ENCODE data around the gene DNAJC1.

GRCh38 chr10:21733710-21734109 is 269.8 kb downstream of the DNAJC1 start:
- TF ChIP-seq, protein P1, sequence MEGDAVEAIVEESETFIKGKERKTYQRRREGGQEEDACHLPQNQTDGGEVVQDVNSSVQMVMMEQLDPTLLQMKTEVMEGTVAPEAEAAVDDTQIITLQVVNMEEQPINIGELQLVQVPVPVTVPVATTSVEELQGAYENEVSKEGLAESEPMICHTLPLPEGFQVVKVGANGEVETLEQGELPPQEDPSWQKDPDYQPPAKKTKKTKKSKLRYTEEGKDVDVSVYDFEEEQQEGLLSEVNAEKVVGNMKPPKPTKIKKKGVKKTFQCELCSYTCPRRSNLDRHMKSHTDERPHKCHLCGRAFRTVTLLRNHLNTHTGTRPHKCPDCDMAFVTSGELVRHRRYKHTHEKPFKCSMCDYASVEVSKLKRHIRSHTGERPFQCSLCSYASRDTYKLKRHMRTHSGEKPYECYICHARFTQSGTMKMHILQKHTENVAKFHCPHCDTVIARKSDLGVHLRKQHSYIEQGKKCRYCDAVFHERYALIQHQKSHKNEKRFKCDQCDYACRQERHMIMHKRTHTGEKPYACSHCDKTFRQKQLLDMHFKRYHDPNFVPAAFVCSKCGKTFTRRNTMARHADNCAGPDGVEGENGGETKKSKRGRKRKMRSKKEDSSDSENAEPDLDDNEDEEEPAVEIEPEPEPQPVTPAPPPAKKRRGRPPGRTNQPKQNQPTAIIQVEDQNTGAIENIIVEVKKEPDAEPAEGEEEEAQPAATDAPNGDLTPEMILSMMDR (optimal IDR thresholded peaks at IDR 0.05 in 1 of 3, IDR thresholded peaks at IDR 0.05 in 1 of 3, conservative IDR thresholded peaks at IDR 0.05 in 1 of 3; ENCODE audit: extremely low read depth in 1 of 3, insufficient read depth in 2 of 3, low read length in 3 of 3): no peak
- no peak for TF ChIP-seq EZH2 (IDR thresholded peaks at IDR 0.05; ENCODE audit: low read length)
